Activated B cell treated with CpG ODN at 0.5 μM for 24 hours (primary cell): ENCODE data around the gene METTL21A. TPM values are rescaled to one million over a fixed set of nuclear protein-coding genes. Genes with fewer than 3 reads are reported as not detected.

Experiments used
- ATAC-seq: fragments of 200-7000 bp; cut with Tn5 transposase; one replicate; pipeline ENCODE4 v1.10.0; 2021; ENCODE audit warnings: low read depth, mild to moderate bottlenecking, moderate library complexity
- CTCF ChIA-PET: fragments of 350-600 bp; sonication (Branson Sonifier 250); formaldehyde crosslinking; loops from one replicate; lab custom pipeline; 2021; ENCODE audit warnings: antibody characterized with exemption; lab: Charles Lee
- POLR2A ChIA-PET: fragments of 350-600 bp; sonication (Branson Sonifier 250); formaldehyde crosslinking; loops from one replicate; lab custom pipeline; 2021; ENCODE audit warnings: antibody characterized with exemption; lab: Charles Lee
- DNase-seq: peaks from one replicate; pipeline ENCODE4 v3.0.0; 2022
- H3K27ac Mint-ChIP-seq: one replicate; pipeline ENCODE4 v1.8.0; 2020; ENCODE audit warnings: mixed read lengths
- H3K27me3 Mint-ChIP-seq: one replicate; pipeline ENCODE4 v1.8.0; 2021; ENCODE audit warnings: mixed read lengths
- H3K36me3 Mint-ChIP-seq: one replicate; pipeline ENCODE4 v1.8.0; 2021; ENCODE audit warnings: low read depth, mixed read lengths
- H3K4me1 Mint-ChIP-seq: one replicate; pipeline ENCODE4 v1.8.0; 2021; ENCODE audit warnings: mixed read lengths
- H3K4me3 Mint-ChIP-seq: one replicate; pipeline ENCODE4 v1.8.0; 2020; ENCODE audit warnings: mild to moderate bottlenecking, mixed read lengths
- H3K9me3 Mint-ChIP-seq: one replicate; pipeline ENCODE4 v1.8.0; 2020; ENCODE audit warnings: mixed read lengths
- CTCF ChIP-seq: fragments of 200-600 bp; IDR thresholded peaks from one replicate; pipeline ENCODE4 v1.8.0; 2022; ENCODE audit warnings: antibody characterized with exemption, mild to moderate bottlenecking
- intact Hi-C: fragments of 100-400 bp; cut with micrococcal nuclease; formaldehyde crosslinking; loops from one replicate; pipeline ENCODE4 v1.15.1; 2024
- total RNA-seq: library from RNA; stranded (reverse); gene quantifications from 2 replicates; pipeline ENCODE4 v1.2.3, GENCODE V29; 2022

Gene METTL21A
- 34.2 and 34.3 TPM in 2 replicates for total RNA-seq

GRCh38 chr2:207625014-207625907, at the start of gene METTL21A:
TSS of gene METTL21A (minus strand) at chr2:207625394. CDS start at chr2:207624375, 1,019 bp downstream.
- ChIA-PET CTCF (interaction anchor here (1.0 to 3.6 kb wide), 15 partner anchors 23 to 641 kb away, joined by 3 to 22 read pairs (median 6); partner anchors contain the start of genes CCNYL1, CREB1 and PIKFYVE), POLR2A (interaction anchor here (0.5 to 4.3 kb wide), 43 partner anchors 27 to 1918 kb away, joined by 3 to 104 read pairs (median 5); partner anchors contain the start of genes CCNYL1, CREB1, FASTKD2 and FZD5)
- peak within 1 kb of the TSS; percentile 94 for H3K4me3 Mint-ChIP-seq
- peak within 1 kb of the TSS; percentile 98 for H3K27ac Mint-ChIP-seq
- ATAC-seq (peak; percentile 79), DNase-seq (peak; percentile 96)
- H3K27me3 Mint-ChIP-seq, result no peaks in the 10 kb centered on the region
- TF ChIP-seq CTCF, result no peak
- no peaks in the 10 kb centered on the region for H3K9me3 Mint-ChIP-seq
- peaks cover 38% of the 10 kb centered on the region for H3K36me3 Mint-ChIP-seq
- intact Hi-C loops, result loop anchor here (1.0 to 10.0 kb wide), 12 partner anchors 37 to 1920 kb away; partner anchors contain the start of genes CCNYL1, CREB1, EEF1B2 and FASTKD2
- peaks cover 50% of the 10 kb centered on the region for H3K4me1 Mint-ChIP-seq

- ChIA-PET CTCF (no interaction called here), POLR2A (no interaction called here)
- intact Hi-C loops, result no loop called here
- DNase-seq (no peak), ATAC-seq (no peak)
- Mint-ChIP-seq H3K27ac (no peak overlapping the region), H3K4me3 (no peak overlapping the region), H3K4me1 (peaks cover 3% of the 10 kb centered on the region), H3K9me3 (no peaks in the 10 kb centered on the region), H3K27me3 (peaks cover 3% of the 10 kb centered on the region), H3K36me3 (peaks cover 6% of the 10 kb centered on the region)
- no peak for TF ChIP-seq CTCF
Measured at GRCh38 chr2:207674826-207675225, 49.6 kb upstream of the METTL21A start.

- no peak overlapping the region for H3K4me3 Mint-ChIP-seq
- CTCF ChIA-PET, result no interaction called here
- H3K27me3 Mint-ChIP-seq, result no peaks in the 10 kb centered on the region
- ATAC-seq (no peak), DNase-seq (no peak)
- no peak overlapping the region for H3K27ac Mint-ChIP-seq
- POLR2A ChIA-PET, result no interaction called here
- peaks cover 3% of the 10 kb centered on the region for H3K4me1 Mint-ChIP-seq
- no peak for TF ChIP-seq CTCF
- H3K36me3 Mint-ChIP-seq, result peaks cover 11% of the 10 kb centered on the region
- H3K9me3 Mint-ChIP-seq, result no peaks in the 10 kb centered on the region
- intact Hi-C loops, result no loop called here
Measured at GRCh38 chr2:207674266-207674774, 49.1 kb upstream of the METTL21A start.

- Mint-ChIP-seq H3K27me3 (no peaks in the 10 kb centered on the region), H3K36me3 (peaks cover 13% of the 10 kb centered on the region), H3K9me3 (no peaks in the 10 kb centered on the region), H3K4me1 (peaks cover 6% of the 10 kb centered on the region), H3K4me3 (no peak overlapping the region), H3K27ac (no peak overlapping the region)
- DNase-seq (no peak), ATAC-seq (no peak)
- ChIA-PET POLR2A (no interaction called here), CTCF (no interaction called here)
- no peak for TF ChIP-seq CTCF
- intact Hi-C loops, result no loop called here
Measured at GRCh38 chr2:207673431-207673830, 48.2 kb upstream of the METTL21A start.

- CTCF ChIA-PET, result no interaction called here
- TF ChIP-seq CTCF, result no peak
- no peaks in the 10 kb centered on the region for H3K9me3 Mint-ChIP-seq
- no peak overlapping the region for H3K4me3 Mint-ChIP-seq
- peaks cover 18% of the 10 kb centered on the region for H3K4me1 Mint-ChIP-seq
- H3K27me3 Mint-ChIP-seq, result no peaks in the 10 kb centered on the region
- ATAC-seq, result no peak
- H3K36me3 Mint-ChIP-seq, result peaks cover 17% of the 10 kb centered on the region
- POLR2A ChIA-PET, result no interaction called here
- DNase-seq, result no peak
- H3K27ac Mint-ChIP-seq, result peak overlapping the region; percentile 24
- intact Hi-C loops, result no loop called here
Measured at GRCh38 chr2:207670887-207671286, 45.7 kb upstream of the METTL21A start.
